Neural cell (in vitro differentiated cells): ENCODE results near the gene CTNNA1. TPM values are rescaled to one million over a fixed set of nuclear protein-coding genes. Genes with fewer than 3 reads are reported as not detected.

ENCODE experiments used
- H2AFZ ChIP-seq: fragments of 200-600, 300-800 bp; sonication (generic), shearing (Covaris generic); 2 replicates; pipeline ENCODE4 v1.6.0; 2014; ENCODE audit warnings: low read depth, mild to moderate bottlenecking, antibody characterized with exemption, low read length, moderate library complexity
- H3F3A ChIP-seq: fragments of 200-600 bp; shearing (Covaris generic); 2 replicates; pipeline ENCODE4 v1.6.1; 2016; ENCODE audit warnings: mild to moderate bottlenecking, moderate library complexity, mixed read lengths, antibody characterized with exemption, low read length; ENCODE audit not compliant: insufficient read depth, poor library complexity, severe bottlenecking
- H3K27ac ChIP-seq: fragments of 200-600, 300-800 bp; sonication (generic), shearing (Covaris generic); 2 replicates; pipeline ENCODE4 v1.5.1; 2014; ENCODE audit warnings: mild to moderate bottlenecking, low read length, moderate library complexity
- H3K27me3 ChIP-seq: fragments of 300-800, 200-600 bp; sonication (generic), shearing (Covaris generic); 2 replicates; pipeline ENCODE4 v1.6.0; 2014; ENCODE audit warnings: mild to moderate bottlenecking, low read depth, low read length, moderate library complexity; ENCODE audit not compliant: insufficient read depth
- H3K36me3 ChIP-seq: fragments of 300-800, 200-600 bp; sonication (generic), shearing (Covaris generic); 2 replicates; pipeline ENCODE4 v1.5.1; 2014; ENCODE audit warnings: mild to moderate bottlenecking, antibody characterized with exemption, low read length, moderate library complexity; ENCODE audit not compliant: insufficient read depth
- H3K4me2 ChIP-seq: fragments of 300-800, 200-600 bp; sonication (generic), shearing (Covaris generic); 2 replicates; pipeline ENCODE4 v1.6.0; 2014; ENCODE audit warnings: mild to moderate bottlenecking, low read length
- H3K4me3 ChIP-seq: fragments of 300-800, 200-600 bp; sonication (generic), shearing (Covaris generic); 2 replicates; pipeline ENCODE4 v1.5.1; 2014; ENCODE audit warnings: mild to moderate bottlenecking, low read length, moderate library complexity
- H3K79me2 ChIP-seq: fragments of 200-600 bp; shearing (Covaris generic); replicated peaks from 2 replicates; pipeline ENCODE4 v1.6.0; 2014; ENCODE audit warnings: mild to moderate bottlenecking, low read length, moderate library complexity; ENCODE audit not compliant: insufficient read depth
- H3K9ac ChIP-seq: fragments of 300-800, 200-600 bp; sonication (generic), shearing (Covaris generic); 2 replicates; pipeline ENCODE4 v1.6.1; 2016; ENCODE audit warnings: mild to moderate bottlenecking, low read length, mixed read lengths
- H3K9me2 ChIP-seq: fragments of 200-600 bp; shearing (Covaris generic); 2 replicates; pipeline ENCODE4 v1.6.1; 2016; ENCODE audit warnings: mild to moderate bottlenecking, low read length, mixed read lengths; ENCODE audit not compliant: insufficient read depth
- H3K9me3 ChIP-seq: fragments of 200-600, 300-800 bp; sonication (generic), shearing (Covaris generic); 2 replicates; pipeline ENCODE4 v1.6.1; 2016; ENCODE audit warnings: mild to moderate bottlenecking, mixed run types, low read length, moderate library complexity, mixed read lengths
- H4K20me1 ChIP-seq: fragments of 200-600 bp; shearing (Covaris generic); 2 replicates; pipeline ENCODE4 v1.6.1; 2016; ENCODE audit warnings: mild to moderate bottlenecking, mixed run types; ENCODE audit not compliant: insufficient read depth
- CTCF ChIP-seq: fragments of 450-650 bp; IDR thresholded peaks from 2 replicates; pipeline ENCODE4 v1.5.1; 2014; ENCODE audit warnings: antibody characterized with exemption, mild to moderate bottlenecking, moderate library complexity; ENCODE audit not compliant: poor library complexity, severe bottlenecking
- EP300 ChIP-seq: fragments of 450-650 bp; conservative IDR thresholded peaks from 2 replicates; pipeline ENCODE4 v1.6.1; 2014; ENCODE audit warnings: antibody characterized with exemption, mild to moderate bottlenecking, moderate library complexity; ENCODE audit not compliant: poor library complexity, severe bottlenecking
- EZH2 ChIP-seq: fragments of 200-600, 300-800 bp; shearing (Covaris generic), sonication (generic); IDR thresholded peaks from 2 replicates; pipeline ENCODE4 v1.6.1; 2014; ENCODE audit warnings: antibody characterized with exemption, low read length, borderline replicate concordance, mild to moderate bottlenecking; ENCODE audit not compliant: insufficient read depth, poor library complexity, severe bottlenecking
- MXI1 ChIP-seq: fragments of 450-650 bp; conservative IDR thresholded peaks from 2 replicates; pipeline ENCODE4 v1.6.1; 2014; ENCODE audit warnings: antibody characterized with exemption, mild to moderate bottlenecking; ENCODE audit not compliant: poor library complexity, severe bottlenecking
- POLR2AphosphoS5 ChIP-seq: IDR thresholded peaks from 2 replicates; pipeline ENCODE4 v1.6.1; 2012
- RAD21 ChIP-seq: fragments of 450-650 bp; conservative IDR thresholded peaks from 2 replicates; pipeline ENCODE4 v1.6.1; 2014; ENCODE audit warnings: antibody characterized with exemption, mild to moderate bottlenecking, moderate library complexity
- REST ChIP-seq: IDR thresholded peaks from 2 replicates; pipeline ENCODE4 v1.6.1; 2012; ENCODE audit warnings: borderline replicate concordance
- SMC3 ChIP-seq: fragments of 450-650 bp; conservative IDR thresholded peaks from 2 replicates; pipeline ENCODE4 v1.6.1; 2014; ENCODE audit warnings: antibody characterized with exemption, mild to moderate bottlenecking, moderate library complexity; ENCODE audit not compliant: poor library complexity
- TAF1 ChIP-seq: IDR thresholded peaks from 2 replicates; pipeline ENCODE4 v1.6.1; 2012; ENCODE audit warnings: low read depth
- polyA plus RNA-seq: library from polyadenylated mRNA; depleted of rRNA; stranded (reverse); fragments of >200 nt; gene quantifications from 2 replicates; pipeline ENCODE4 v1.2.3, GENCODE V29; 2014

The CTNNA1 gene
- polyA plus RNA-seq, 1 donor from 2014 or later = 87.9 TPM

GRCh38 chr5:138950421-138951031 is 197.3 kb downstream of the CTNNA1 start:
- Histone ChIP-seq H3K9me3 (no peaks in the 10 kb centered on the region), H4K20me1 (no peaks in the 10 kb centered on the region), H3K4me3 (no peak overlapping the region), H3K4me2 (no peak overlapping the region), H3F3A (no peaks in the 10 kb centered on the region), H3K9me2 (no peaks in the 10 kb centered on the region), H3K27me3 (no peaks in the 10 kb centered on the region), H3K27ac (no peak overlapping the region), H3K9ac (no peak overlapping the region), H3K36me3 (no peaks in the 10 kb centered on the region), H3K79me2 (no peaks in the 10 kb centered on the region), H2AFZ (no peak overlapping the region)
- no peak for TF ChIP-seq RAD21
- TF ChIP-seq POLR2AphosphoS5 = no peak
- TF ChIP-seq TAF1 = no peak
- TF ChIP-seq EZH2 = no peak
- TF ChIP-seq EP300 = no peak

- Histone ChIP-seq H3K9ac (no peak overlapping the region), H3K27me3 (no peaks in the 10 kb centered on the region), H3K9me2 (no peaks in the 10 kb centered on the region), H3K79me2 (no peaks in the 10 kb centered on the region), H3K27ac (no peak overlapping the region), H3F3A (no peaks in the 10 kb centered on the region), H4K20me1 (no peaks in the 10 kb centered on the region), H3K4me3 (no peak overlapping the region), H3K4me2 (no peak overlapping the region), H3K9me3 (no peaks in the 10 kb centered on the region), H2AFZ (no peak overlapping the region), H3K36me3 (no peaks in the 10 kb centered on the region)
- TF ChIP-seq EP300 (no peak), SMC3 (no peak), TAF1 (no peak), EZH2 (no peak), REST (no peak), MXI1 (no peak), CTCF (no peak), POLR2AphosphoS5 (no peak), RAD21 (no peak)
These were observed 198.1 kb downstream of the CTNNA1 start for GRCh38 chr5:138951091-138951985.
